Sigmoid colon (tissue), 4 donors: ENCODE results near the gene CCDC154.

Experiments used
- CTCF ChIP-seq, 4 experiments: fragments of 450-650 bp in 3 of 4; fragments of 200-600 bp in 1 of 4; IDR thresholded peaks; one replicate each; pipeline ENCODE4 v1.5.1; 2016 to 2019; ENCODE audit warnings: antibody characterized with exemption in 4 of 4, mild to moderate bottlenecking in 3 of 4, moderate library complexity in 2 of 4
- EP300 ChIP-seq, 4 donors: sonication (generic); formaldehyde crosslinking; IDR thresholded peaks; one replicate each; pipeline ENCODE4 v1.6.1; 2017; ENCODE audit warnings: antibody characterized with exemption in 4 of 4
- POLR2A ChIP-seq, 2 donors: fragments of 450-650 bp; IDR thresholded peaks; one replicate each; pipeline ENCODE4 v1.6.1; 2016; ENCODE audit warnings: antibody characterized with exemption in 2 of 2, mild to moderate bottlenecking in 2 of 2, moderate library complexity in 2 of 2
- POLR2AphosphoS5 ChIP-seq, 4 donors: sonication (generic); formaldehyde crosslinking; IDR thresholded peaks; one replicate each; pipeline ENCODE4 v1.6.1; 2017; ENCODE audit warnings: antibody characterized with exemption in 4 of 4

GRCh38 chr16:1451702-1452392 lies 7.5 kb upstream of the CCDC154 start:
- TF ChIP-seq CTCF (IDR thresholded peaks at IDR 0.05) (no peak), POLR2A (IDR thresholded peaks at IDR 0.05) (no peak), POLR2AphosphoS5 (IDR thresholded peaks at IDR 0.05) (no peak), EP300 (IDR thresholded peaks at IDR 0.05) (no peak)
